Neuronal stem cell (in vitro differentiated cells): ENCODE results near the gene PRSS2.

Source experiments
- DNase-seq: peaks from one replicate; pipeline ENCODE4 v3.0.0-alpha.2; 2013; ENCODE audit warnings: low spot score
- H2AFZ ChIP-seq: one replicate; pipeline ENCODE4 v1.6.1; 2013; ENCODE audit warnings: mild to moderate bottlenecking, low read length, inconsistent platforms
- H2AK5ac ChIP-seq: 2 replicates; pipeline ENCODE4 v1.6.1; 2013; ENCODE audit warnings: low read depth, mild to moderate bottlenecking, inconsistent platforms, low read length, moderate library complexity, mixed read lengths
- H2BK120ac ChIP-seq: 2 replicates; pipeline ENCODE4 v1.6.1; 2013; ENCODE audit warnings: low read depth, mild to moderate bottlenecking, inconsistent platforms, low read length, moderate library complexity, mixed read lengths
- H2BK12ac ChIP-seq: one replicate; pipeline ENCODE4 v1.6.1; 2013; ENCODE audit warnings: low read length, inconsistent platforms
- H2BK15ac ChIP-seq: 2 replicates; pipeline ENCODE4 v1.6.1; 2013; ENCODE audit warnings: mild to moderate bottlenecking, low read length, inconsistent platforms, mixed read lengths
- H2BK5ac ChIP-seq: one replicate; pipeline ENCODE4 v1.6.1; 2013; ENCODE audit warnings: inconsistent platforms, mild to moderate bottlenecking, low read length, moderate library complexity
- H3K14ac ChIP-seq: one replicate; pipeline ENCODE4 v1.6.1; 2013; ENCODE audit warnings: low read length, inconsistent platforms
- H3K18ac ChIP-seq: 2 replicates; pipeline ENCODE4 v1.6.1; 2013; ENCODE audit warnings: low read length, inconsistent platforms
- H3K23ac ChIP-seq: 2 replicates; pipeline ENCODE4 v1.6.1; 2013; ENCODE audit warnings: low read depth, mild to moderate bottlenecking, mixed read lengths, low read length, inconsistent platforms; ENCODE audit not compliant: poor library complexity
- H3K27ac ChIP-seq: replicated peaks from 3 replicates; pipeline ENCODE4 v1.5.1; 2013; ENCODE audit warnings: low read length, inconsistent platforms
- H3K27me3 ChIP-seq, 3 experiments: 2 replicates each; pipeline ENCODE4 v1.6.1; 2013; ENCODE audit warnings: low read length in 3 of 3, mild to moderate bottlenecking in 2 of 3, inconsistent platforms in 1 of 3, low read depth in 1 of 3, mixed read lengths in 1 of 3, moderate library complexity in 1 of 3; ENCODE audit not compliant: control insufficient read depth in 3 of 3, insufficient read depth in 3 of 3
- H3K36me3 ChIP-seq, 2 donors: replicated peaks in 1 of 2; 2 replicates each; pipeline ENCODE4 v1.6.1; 2013; ENCODE audit warnings: low read length in 2 of 2; ENCODE audit not compliant: control insufficient read depth in 2 of 2, insufficient read depth in 2 of 2
- H3K4ac ChIP-seq: 2 replicates; pipeline ENCODE4 v1.6.1; 2013; ENCODE audit warnings: inconsistent platforms, mild to moderate bottlenecking, low read length, moderate library complexity
- H3K4me1 ChIP-seq, 2 donors: 1 replicate in 1 of 2; 2 replicates in 1 of 2; pipeline ENCODE4 v1.6.1; 2013; ENCODE audit warnings: low read length in 2 of 2, low read depth in 1 of 2; ENCODE audit not compliant: control insufficient read depth in 2 of 2, insufficient read depth in 1 of 2
- H3K4me2 ChIP-seq: one replicate; pipeline ENCODE4 v1.6.1; 2013; ENCODE audit warnings: mild to moderate bottlenecking, low read length, inconsistent platforms; ENCODE audit not compliant: insufficient read depth, poor library complexity, severe bottlenecking
- H3K4me3 ChIP-seq, 2 donors: 2 replicates each; pipeline ENCODE4 v1.5.1; 2013; ENCODE audit warnings: low read length in 2 of 2, mild to moderate bottlenecking in 2 of 2, inconsistent platforms in 1 of 2, moderate library complexity in 1 of 2
- H3K79me1 ChIP-seq: one replicate; pipeline ENCODE4 v1.6.1; 2013; ENCODE audit warnings: low read depth, mild to moderate bottlenecking, inconsistent platforms, low read length, moderate library complexity
- H3K9ac ChIP-seq: one replicate; pipeline ENCODE4 v1.6.1; 2013; ENCODE audit warnings: mild to moderate bottlenecking, low read depth, low read length, inconsistent platforms; ENCODE audit not compliant: poor library complexity
- H3K9me3 ChIP-seq, 2 donors: replicated peaks in 1 of 2; 2 replicates each; pipeline versions ENCODE3 to v1.6.1; 2013; ENCODE audit warnings: low read length in 2 of 2, mild to moderate bottlenecking in 2 of 2, inconsistent platforms in 1 of 2, low read depth in 1 of 2, mixed read lengths in 1 of 2, moderate library complexity in 1 of 2; ENCODE audit not compliant: control insufficient read depth in 2 of 2, insufficient read depth in 1 of 2
- H4K8ac ChIP-seq: one replicate; pipeline ENCODE4 v1.6.1; 2013; ENCODE audit warnings: low read depth, mild to moderate bottlenecking, inconsistent platforms, low read length, moderate library complexity
- H4K91ac ChIP-seq: one replicate; pipeline ENCODE4 v1.6.1; 2013; ENCODE audit warnings: low read length, low read depth, mild to moderate bottlenecking, inconsistent platforms; ENCODE audit not compliant: poor library complexity
- WGBS, 2 donors: extraction: QIAGEN DNeasy Blood & Tissue Kit; methylation state at CpG; one replicate each; pipeline ENCODE4 v1.1.7; 2013; ENCODE audit warnings: missing lambda C conversion rate in 2 of 2, mixed read lengths in 1 of 2; ENCODE audit not compliant: insufficient read length in 2 of 2, insufficient replicate concordance in 1 of 2; ENCODE audit errors: extremely low coverage in 2 of 2; 5-methylcytosine and 5-hydroxymethylcytosine counted together

Gene PRSS2

GRCh38 chr7:142799437-142799835, 28.7 kb downstream of the PRSS2 start:
- H3K4ac ChIP-seq, result no peak overlapping the region
- no peaks in the 10 kb centered on the region for H3K36me3 ChIP-seq
- no peak overlapping the region for H3K4me3 ChIP-seq
- no CpG with 5 or more reads among the region's 3 CpGs for WGBS, 2 donors
- no peak overlapping the region for H2BK120ac ChIP-seq
- no peak overlapping the region for H3K18ac ChIP-seq
- H4K8ac ChIP-seq, result no peak overlapping the region
- no peak overlapping the region for H3K4me2 ChIP-seq
- H3K9ac ChIP-seq, result no peak overlapping the region
- H4K91ac ChIP-seq, result no peak overlapping the region
- DNase-seq, result no peak
- no peak overlapping the region for H3K23ac ChIP-seq
- H2BK5ac ChIP-seq, result no peak overlapping the region
- no peaks in the 10 kb centered on the region for H3K79me1 ChIP-seq
- H2BK15ac ChIP-seq, result no peak overlapping the region
- H3K4me1 ChIP-seq, result peaks cover 0 to 12% of the 10 kb centered on the region in 2 donors
- no peak overlapping the region for H3K14ac ChIP-seq
- no peak overlapping the region for H2AK5ac ChIP-seq
- no peak overlapping the region for H3K27ac ChIP-seq
- H2AFZ ChIP-seq, result no peak overlapping the region
- H3K9me3 ChIP-seq, result no peaks in the 10 kb centered on the region
- peaks cover 12 to 69% (median 40%) of the 10 kb centered on the region in 3 experiments for H3K27me3 ChIP-seq
- no peak overlapping the region for H2BK12ac ChIP-seq

GRCh38 chr7:142800088-142800487, 29.3 kb downstream of the PRSS2 start:
- no peaks in the 10 kb centered on the region for H3K79me1 ChIP-seq
- no peak overlapping the region for H2AK5ac ChIP-seq
- peaks cover 12 to 62% (median 40%) of the 10 kb centered on the region in 3 experiments for H3K27me3 ChIP-seq
- no peak overlapping the region for H3K27ac ChIP-seq
- no peak overlapping the region for H2BK120ac ChIP-seq
- no peak overlapping the region for H4K8ac ChIP-seq
- H2BK5ac ChIP-seq, result no peak overlapping the region
- no peak overlapping the region for H3K23ac ChIP-seq
- no CpG with 5 or more reads among the region's 1 CpG for WGBS, 2 donors
- peaks cover 0 to 12% of the 10 kb centered on the region in 2 donors for H3K4me1 ChIP-seq
- H4K91ac ChIP-seq, result no peak overlapping the region
- H3K9ac ChIP-seq, result no peak overlapping the region
- H2AFZ ChIP-seq, result no peak overlapping the region
- no peaks in the 10 kb centered on the region for H3K9me3 ChIP-seq
- H3K18ac ChIP-seq, result no peak overlapping the region
- no peak overlapping the region for H3K4ac ChIP-seq
- no peak overlapping the region for H3K14ac ChIP-seq
- H3K4me3 ChIP-seq, result no peak overlapping the region
- no peak for DNase-seq
- no peaks in the 10 kb centered on the region for H3K36me3 ChIP-seq
- H3K4me2 ChIP-seq, result no peak overlapping the region
- H2BK12ac ChIP-seq, result no peak overlapping the region
- H2BK15ac ChIP-seq, result no peak overlapping the region

GRCh38 chr7:142800699-142801260, 30.0 kb downstream of the PRSS2 start:
- Histone ChIP-seq H3K27me3 (peaks cover 12 to 55% (median 34%) of the 10 kb centered on the region in 3 experiments), H2BK120ac (no peak overlapping the region), H3K9me3 (no peaks in the 10 kb centered on the region), H4K91ac (no peak overlapping the region), H2BK5ac (no peak overlapping the region), H3K18ac (no peak overlapping the region), H2BK12ac (no peak overlapping the region), H3K23ac (no peak overlapping the region), H3K4ac (no peak overlapping the region), H3K4me2 (no peak overlapping the region), H3K4me1 (peaks cover 0 to 12% of the 10 kb centered on the region in 2 donors), H3K36me3 (no peaks in the 10 kb centered on the region), H3K4me3 (no peak overlapping the region), H3K14ac (no peak overlapping the region), H3K79me1 (no peaks in the 10 kb centered on the region), H4K8ac (no peak overlapping the region), H2BK15ac (no peak overlapping the region), H3K27ac (no peak overlapping the region), H2AK5ac (no peak overlapping the region), H2AFZ (no peak overlapping the region), H3K9ac (no peak overlapping the region)
- no peak for DNase-seq
- WGBS, 2 donors, result no CpG with 5 or more reads among the region's 7 CpGs

- H3K27ac ChIP-seq, result no peak overlapping the region
- H2AK5ac ChIP-seq, result no peak overlapping the region
- no peak overlapping the region for H3K4ac ChIP-seq
- no peak overlapping the region for H2BK5ac ChIP-seq
- no peak overlapping the region for H2BK15ac ChIP-seq
- no peak overlapping the region for H2AFZ ChIP-seq
- no peak for DNase-seq
- no peak overlapping the region for H3K4me3 ChIP-seq
- no peak overlapping the region for H3K9ac ChIP-seq
- no peaks in the 10 kb centered on the region for H3K9me3 ChIP-seq
- no peak overlapping the region for H3K14ac ChIP-seq
- H4K8ac ChIP-seq, result no peak overlapping the region
- H2BK12ac ChIP-seq, result no peak overlapping the region
- no peak overlapping the region for H4K91ac ChIP-seq
- no CpG with 5 or more reads among the region's 8 CpGs for WGBS, 2 donors
- H3K4me1 ChIP-seq, result peaks cover 0 to 9% of the 10 kb centered on the region in 2 donors
- H3K79me1 ChIP-seq, result no peaks in the 10 kb centered on the region
- no peaks in the 10 kb centered on the region for H3K36me3 ChIP-seq
- H2BK120ac ChIP-seq, result no peak overlapping the region
- H3K23ac ChIP-seq, result no peak overlapping the region
- H3K4me2 ChIP-seq, result no peak overlapping the region
- peaks cover 8 to 46% (median 25%) of the 10 kb centered on the region in 3 experiments for H3K27me3 ChIP-seq
- no peak overlapping the region for H3K18ac ChIP-seq
These were observed 31.0 kb downstream of the PRSS2 start for GRCh38 chr7:142801601-142802295.
